SK-N-SH (cell line): Measurements from ENCODE around the gene ASF1B. TPM values are rescaled to one million over a fixed set of nuclear protein-coding genes. Genes with fewer than 3 reads are reported as not detected.

ENCODE experiments used
- CTCF ChIA-PET: fragments of 300-600, 350-600 bp; formaldehyde crosslinking; extraction: SDS; loops from one replicate; lab custom pipeline; 2021; lab: Yijun Ruan, JAX
- POLR2A ChIA-PET: fragments of 350-600 bp; sonication (Branson Sonifier 250); formaldehyde crosslinking; extraction: SDS; loops from one replicate; lab custom pipeline; 2020; ENCODE audit warnings: antibody characterized with exemption, inconsistent platforms; lab: Yijun Ruan, JAX
- DNase-seq: peaks from one replicate; pipeline ENCODE4 v3.0.0; 2012
- H2AFZ ChIP-seq: fragments of 200-600 bp; sonication (generic); 2 replicates; pipeline ENCODE4 v1.8.1; 2016; ENCODE audit warnings: antibody characterized with exemption, mild to moderate bottlenecking, low read depth
- H3F3A ChIP-seq: fragments of 200-600 bp; sonication (generic); replicated peaks from 2 replicates; pipeline ENCODE3; 2016; ENCODE audit warnings: antibody characterized with exemption, mild to moderate bottlenecking; ENCODE audit not compliant: insufficient read depth
- H3K27ac ChIP-seq, 2 experiments: fragments of 200-500 bp in 1 of 2; fragments of 200-600 bp in 1 of 2; sonication (Bioruptor generic) in 1 of 2; sonication (generic), shearing (Covaris generic) in 1 of 2; 2 replicates each; pipeline versions ENCODE4 v1.5.1 to v1.6.1; 2014 to 2016; ENCODE audit warnings: low read depth in 2 of 2, inconsistent platforms in 1 of 2, low read length in 1 of 2, mild to moderate bottlenecking in 1 of 2, mixed read lengths in 1 of 2
- H3K27me3 ChIP-seq: fragments of 200-600 bp; sonication (generic), shearing (Covaris generic); 2 replicates; pipeline ENCODE4 v1.6.1; 2016; ENCODE audit warnings: mixed run types; ENCODE audit not compliant: insufficient read depth
- H3K36me3 ChIP-seq, 2 experiments: fragments of 200-500 bp in 1 of 2; fragments of 200-600 bp in 1 of 2; sonication (Bioruptor generic) in 1 of 2; sonication (generic) in 1 of 2; replicated peaks in 1 of 2; 2 replicates each; pipeline versions ENCODE3 to v1.5.1; 2014 to 2016; ENCODE audit warnings: low read length in 1 of 2, mild to moderate bottlenecking in 1 of 2; ENCODE audit not compliant: insufficient read depth in 2 of 2, control insufficient read depth in 1 of 2
- H3K4me1 ChIP-seq, 2 experiments: fragments of 200-500 bp in 1 of 2; fragments of 200-600 bp in 1 of 2; sonication (Bioruptor generic) in 1 of 2; sonication (generic), shearing (Covaris generic) in 1 of 2; 2 replicates each; pipeline versions ENCODE4 v1.5.1 to v1.6.1; 2014 to 2016; ENCODE audit warnings: low read depth in 1 of 2, low read length in 1 of 2, mixed run types in 1 of 2; ENCODE audit not compliant: insufficient read depth in 2 of 2, control insufficient read depth in 1 of 2
- H3K4me2 ChIP-seq: fragments of 200-600 bp; sonication (generic), shearing (Covaris generic); 2 replicates; pipeline ENCODE4 v1.6.1; 2017; ENCODE audit warnings: mixed run types
- H3K4me3 ChIP-seq, 2 experiments: fragments of 200-500 bp in 1 of 2; fragments of 200-600 bp in 1 of 2; sonication (Bioruptor generic) in 1 of 2; sonication (generic), shearing (Covaris generic) in 1 of 2; 2 replicates each; pipeline versions ENCODE4 v1.5.1 to v1.8.1; 2014 to 2016; ENCODE audit warnings: low read depth in 2 of 2, inconsistent platforms in 1 of 2, low read length in 1 of 2, mild to moderate bottlenecking in 1 of 2, mixed read lengths in 1 of 2, moderate library complexity in 1 of 2
- H3K79me2 ChIP-seq: fragments of 200-600 bp; sonication (generic); 2 replicates; pipeline ENCODE4 v1.8.1; 2017; ENCODE audit warnings: mild to moderate bottlenecking; ENCODE audit not compliant: insufficient read depth
- H3K9ac ChIP-seq: fragments of 200-600 bp; sonication (generic); 2 replicates; pipeline ENCODE4 v1.6.1; 2017; ENCODE audit warnings: mixed run types
- H3K9me2 ChIP-seq: fragments of 200-600 bp; sonication (generic); 2 replicates; pipeline ENCODE4 v1.6.1; 2017; ENCODE audit warnings: mixed run types
- H3K9me3 ChIP-seq: fragments of 200-600 bp; sonication (generic); 2 replicates; pipeline ENCODE4 v1.6.1; 2017; ENCODE audit warnings: mixed run types, mild to moderate bottlenecking, moderate library complexity
- H4K20me1 ChIP-seq: fragments of 200-600 bp; sonication (generic); 2 replicates; pipeline ENCODE4 v1.6.1; 2017; ENCODE audit warnings: mild to moderate bottlenecking, mixed run types; ENCODE audit not compliant: insufficient read depth
- EP300 ChIP-seq, 2 experiments: IDR thresholded peaks; 2 replicates each; pipeline versions ENCODE4 v1.4.0 to v1.6.1; 2012; ENCODE audit warnings: borderline replicate concordance in 1 of 2, low read depth in 1 of 2, low read length in 1 of 2
- EZH2phosphoT487 ChIP-seq: fragments of 200-600 bp; sonication (generic); IDR thresholded peaks from 2 replicates; pipeline ENCODE4 v1.6.1; 2017; ENCODE audit warnings: low read depth, mixed run types, mild to moderate bottlenecking, antibody characterized with exemption, moderate library complexity, borderline replicate concordance
- MEF2A ChIP-seq: IDR thresholded peaks from 2 replicates; pipeline ENCODE4 v1.4.0; 2012; ENCODE audit warnings: low read depth, borderline replicate concordance
- PBX3 ChIP-seq: IDR thresholded peaks from 2 replicates; pipeline ENCODE4; 2012
- RAD21 ChIP-seq: IDR thresholded peaks from 2 replicates; pipeline ENCODE4 v1.6.1; 2012; ENCODE audit warnings: mild to moderate bottlenecking, low read length
- SMC3 ChIP-seq: IDR thresholded peaks from 2 replicates; pipeline ENCODE4 v1.6.1; 2012; ENCODE audit warnings: low read depth, low read length, improper control_type of control experiment
- WGBS: methylation state at CpG from one replicate; pipeline ENCODE4 v1.1.6; 2017; ENCODE audit warnings: low lambda C conversion rate; 5-methylcytosine and 5-hydroxymethylcytosine counted together
- polyA plus RNA-seq, 3 experiments: library from polyadenylated mRNA; depleted of rRNA; stranded (reverse); fragments of >200 nt; gene quantifications; 2 replicates each; pipeline ENCODE4 v1.2.3, GENCODE V29; 2012

ASF1B gene
- polyA plus RNA-seq, 1 of the 3 experiments (the other 2 are of a cell fraction): 19.0 TPM

DNA sequence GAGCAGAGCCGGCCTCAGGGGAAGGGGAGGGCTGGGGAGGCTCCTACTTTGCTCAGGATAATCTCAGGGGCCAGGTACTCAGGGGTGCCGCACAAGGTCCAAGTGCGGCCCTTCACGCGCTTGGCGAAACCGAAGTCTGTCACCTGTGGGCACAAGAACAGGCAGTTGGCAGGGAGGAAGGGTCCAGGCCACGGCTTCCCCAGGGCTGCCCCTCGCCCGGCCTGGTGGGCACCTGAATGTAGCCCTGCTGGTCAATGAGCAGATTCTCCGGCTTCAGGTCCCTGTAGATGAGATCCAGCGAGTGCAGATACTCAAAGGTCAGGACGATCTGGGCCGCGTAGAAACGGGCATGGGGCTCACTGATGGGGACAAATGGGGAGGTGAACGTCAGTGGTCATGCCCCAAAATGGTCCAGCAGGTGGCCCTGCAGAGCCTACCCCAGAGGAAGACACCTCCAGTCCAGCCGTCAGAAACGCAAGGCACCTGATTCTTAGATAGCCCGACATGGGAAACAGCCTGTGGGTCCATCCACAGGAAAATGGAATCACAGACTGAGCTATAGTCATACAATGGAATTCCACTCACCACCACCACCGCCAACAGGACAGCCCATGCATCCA lies 38.7 kb downstream of the ASF1B start:
- peak; percentile 19; the same call in 1 of the 2 replicates for TF ChIP-seq SMC3
- no peak for TF ChIP-seq PBX3
- no peaks in the 10 kb centered on the region for H3K9me2 ChIP-seq
- CTCF ChIA-PET: no interaction called here
- DNase-seq: no peak
- H3K36me3 ChIP-seq: peaks cover 11 to 15% of the 10 kb centered on the region in 2 experiments
- no peak overlapping the region for H3K27ac ChIP-seq
- no peak overlapping the region for H3K4me3 ChIP-seq
- H3K79me2 ChIP-seq: no peaks in the 10 kb centered on the region
- H2AFZ ChIP-seq: no peak overlapping the region
- H3K4me2 ChIP-seq: no peak overlapping the region
- no peaks in the 10 kb centered on the region for H3K27me3 ChIP-seq
- H4K20me1 ChIP-seq: no peaks in the 10 kb centered on the region
- no peak overlapping the region for H3K9ac ChIP-seq
- peaks cover 4% of the 10 kb centered on the region for H3F3A ChIP-seq
- H3K4me1 ChIP-seq: no peaks in the 10 kb centered on the region
- POLR2A ChIA-PET: no interaction called here
- peaks cover 8% of the 10 kb centered on the region; the same call in 1 of the 2 replicates for H3K9me3 ChIP-seq
- WGBS: 93% methylated on average over 13 of the region's 21 CpGs

DNA sequence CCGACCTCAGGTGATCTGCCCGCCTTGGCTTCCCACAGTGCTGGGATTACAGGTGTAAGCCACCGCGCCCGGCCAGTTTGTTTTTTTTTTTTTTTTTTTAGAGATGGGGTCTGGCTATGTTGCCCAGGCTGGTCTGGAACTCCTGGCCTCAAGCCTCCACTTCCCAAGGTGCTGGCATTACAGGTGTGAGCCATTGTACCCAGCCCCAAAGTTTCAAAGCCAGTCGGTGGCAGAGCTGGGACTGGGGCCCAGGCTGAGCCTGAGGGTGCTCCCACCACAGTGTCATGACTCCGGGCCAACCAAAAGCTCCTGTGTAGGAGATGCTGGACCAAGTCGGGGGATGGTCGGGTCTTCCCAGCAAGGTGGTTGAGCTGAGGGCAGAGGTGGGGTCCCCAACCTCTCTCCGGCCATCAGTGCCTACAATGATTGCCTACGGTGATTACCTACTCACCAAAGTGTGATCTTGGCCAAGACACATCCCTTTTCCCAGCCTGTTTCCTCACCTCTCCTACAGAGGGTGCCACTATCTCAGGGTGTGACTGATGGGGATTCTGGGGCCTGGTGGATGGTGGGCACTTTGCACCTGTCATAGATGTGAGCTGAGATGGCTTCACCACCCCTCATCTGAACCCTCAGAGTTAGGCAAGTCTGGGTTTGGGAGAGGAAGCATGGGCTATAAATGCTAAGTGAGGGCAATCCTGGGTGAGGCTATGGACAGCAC lies 40.0 kb downstream of the ASF1B start:
- H3K9ac ChIP-seq: no peak overlapping the region
- H3K9me3 ChIP-seq: peaks cover 8% of the 10 kb centered on the region; the same call in 1 of the 2 replicates
- no peaks in the 10 kb centered on the region for H3K9me2 ChIP-seq
- peaks cover 11 to 13% of the 10 kb centered on the region in 2 experiments for H3K36me3 ChIP-seq
- 92% methylated on average over 10 of the region's 11 CpGs for WGBS
- no peak overlapping the region for H3K4me3 ChIP-seq
- peaks cover 8% of the 10 kb centered on the region for H3F3A ChIP-seq
- H3K27ac ChIP-seq: no peak overlapping the region
- H3K27me3 ChIP-seq: no peaks in the 10 kb centered on the region
- CTCF ChIA-PET: interaction anchor here (0.6 to 1.2 kb wide), 3 partner anchors 37 to 384 kb away, joined by 3 to 4 read pairs (median 3); no protein-coding TSS in a partner anchor
- no peak overlapping the region for H3K4me2 ChIP-seq
- DNase-seq: no peak
- no peaks in the 10 kb centered on the region for H4K20me1 ChIP-seq
- H2AFZ ChIP-seq: no peak overlapping the region
- TF ChIP-seq RAD21: 0 out of 2 replicates have a peak, but pooled peaks have one; percentile 8
- no peak for TF ChIP-seq EP300 (IDR thresholded peaks at IDR 0.05; ENCODE audit: borderline replicate concordance in 1 of 2, low read depth in 1 of 2, low read length in 1 of 2)
- no peak for TF ChIP-seq MEF2A
- H3K79me2 ChIP-seq: no peaks in the 10 kb centered on the region
- POLR2A ChIA-PET: no interaction called here
- H3K4me1 ChIP-seq: peaks cover 0 to 5% of the 10 kb centered on the region in 2 experiments; a peak in 1 of 4 replicates

DNA sequence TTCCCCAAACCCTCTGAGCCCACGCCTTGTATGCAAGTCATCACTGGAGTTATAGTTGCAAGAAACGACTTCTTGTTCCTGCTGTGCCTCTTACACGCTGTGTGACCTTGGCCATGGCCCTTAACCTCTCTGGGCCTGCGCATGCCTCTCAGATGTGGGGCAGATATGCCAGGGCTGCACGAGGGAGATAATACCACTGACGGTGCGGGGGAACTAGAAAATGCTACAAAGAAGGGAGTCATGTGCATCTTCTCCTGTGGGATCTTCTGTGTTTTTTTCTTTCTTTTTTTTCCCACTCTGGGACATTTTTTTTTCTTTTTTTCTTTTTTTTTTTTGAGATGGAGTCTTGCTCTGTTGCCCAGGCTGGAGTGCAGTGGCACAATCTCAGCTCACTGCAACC lies 41.5 kb downstream of the ASF1B start:
- ChIA-PET POLR2A (interaction anchor here (0.9 kb wide), 1 partner anchor 42 kb away, joined by 4 read pairs; the partner anchor contains the start of gene ASF1B), CTCF (interaction anchor here (0.9 to 1.5 kb wide), 2 partner anchors 19 to 47 kb away, joined by 3 read pairs; no protein-coding TSS in a partner anchor)
- Histone ChIP-seq H3K36me3 (peaks cover 4 to 10% of the 10 kb centered on the region in 2 experiments), H4K20me1 (no peaks in the 10 kb centered on the region), H3K4me1 (peaks cover 0 to 5% of the 10 kb centered on the region in 2 experiments; a peak in 1 of 4 replicates), H3K4me3 (no peak overlapping the region), H3K27ac (no peak overlapping the region), H3F3A (peaks cover 9% of the 10 kb centered on the region), H3K9me2 (no peaks in the 10 kb centered on the region), H2AFZ (no peak overlapping the region), H3K9me3 (peaks cover 8% of the 10 kb centered on the region; the same call in 1 of the 2 replicates), H3K9ac (no peak overlapping the region), H3K79me2 (no peaks in the 10 kb centered on the region), H3K27me3 (no peaks in the 10 kb centered on the region), H3K4me2 (no peak overlapping the region)
- no peak for DNase-seq
- TF ChIP-seq EZH2phosphoT487: no peak
- 93% methylated on average over 7 of the region's 7 CpGs for WGBS
